GM12874 (cell line): Measurements from ENCODE around the gene OR4C15.

Experiments used
- TF ChIP-seq, protein P1 (sequence below): IDR thresholded peaks from 2 replicates; pipeline ENCODE4 v1.5.1; 2011; ENCODE audit warnings: low read depth, mild to moderate bottlenecking, control low read depth, low read length, moderate library complexity; ENCODE audit not compliant: insufficient read depth

The OR4C15 gene

GRCh38 chr11:55554169-55554568 is at the start of gene OR4C15:
OR4C15 (plus strand) TSS chr11:55554469; CDS start chr11:55554469, 0 bp downstream.
- TF ChIP-seq, protein P1, sequence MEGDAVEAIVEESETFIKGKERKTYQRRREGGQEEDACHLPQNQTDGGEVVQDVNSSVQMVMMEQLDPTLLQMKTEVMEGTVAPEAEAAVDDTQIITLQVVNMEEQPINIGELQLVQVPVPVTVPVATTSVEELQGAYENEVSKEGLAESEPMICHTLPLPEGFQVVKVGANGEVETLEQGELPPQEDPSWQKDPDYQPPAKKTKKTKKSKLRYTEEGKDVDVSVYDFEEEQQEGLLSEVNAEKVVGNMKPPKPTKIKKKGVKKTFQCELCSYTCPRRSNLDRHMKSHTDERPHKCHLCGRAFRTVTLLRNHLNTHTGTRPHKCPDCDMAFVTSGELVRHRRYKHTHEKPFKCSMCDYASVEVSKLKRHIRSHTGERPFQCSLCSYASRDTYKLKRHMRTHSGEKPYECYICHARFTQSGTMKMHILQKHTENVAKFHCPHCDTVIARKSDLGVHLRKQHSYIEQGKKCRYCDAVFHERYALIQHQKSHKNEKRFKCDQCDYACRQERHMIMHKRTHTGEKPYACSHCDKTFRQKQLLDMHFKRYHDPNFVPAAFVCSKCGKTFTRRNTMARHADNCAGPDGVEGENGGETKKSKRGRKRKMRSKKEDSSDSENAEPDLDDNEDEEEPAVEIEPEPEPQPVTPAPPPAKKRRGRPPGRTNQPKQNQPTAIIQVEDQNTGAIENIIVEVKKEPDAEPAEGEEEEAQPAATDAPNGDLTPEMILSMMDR = no peak

DNA sequence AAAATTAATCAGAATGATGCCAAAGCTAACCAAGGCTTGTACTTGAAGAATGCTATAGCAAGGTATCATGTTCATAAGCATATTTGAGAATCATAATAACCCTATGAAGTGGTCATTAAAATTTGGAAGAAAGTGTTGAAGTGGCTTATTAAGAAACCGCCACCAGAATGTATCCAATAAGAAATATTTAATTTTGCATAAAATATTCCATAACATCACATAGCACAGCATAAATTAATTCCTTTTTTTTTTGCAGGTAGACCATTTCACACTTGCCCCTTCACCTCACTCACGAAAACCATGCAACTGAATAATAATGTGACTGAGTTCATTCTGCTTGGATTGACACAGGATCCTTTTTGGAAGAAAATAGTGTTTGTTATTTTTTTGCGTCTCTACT is 17.6 kb downstream of the OR4C15 start, which contains the start of gene OR4C16:
TSS of gene OR4C16 (plus strand) at position 301 of the 400 bp plus-strand sequence. CDS start at position 301, 0 bp downstream.
- TF ChIP-seq, protein P1 = no peak

DNA sequence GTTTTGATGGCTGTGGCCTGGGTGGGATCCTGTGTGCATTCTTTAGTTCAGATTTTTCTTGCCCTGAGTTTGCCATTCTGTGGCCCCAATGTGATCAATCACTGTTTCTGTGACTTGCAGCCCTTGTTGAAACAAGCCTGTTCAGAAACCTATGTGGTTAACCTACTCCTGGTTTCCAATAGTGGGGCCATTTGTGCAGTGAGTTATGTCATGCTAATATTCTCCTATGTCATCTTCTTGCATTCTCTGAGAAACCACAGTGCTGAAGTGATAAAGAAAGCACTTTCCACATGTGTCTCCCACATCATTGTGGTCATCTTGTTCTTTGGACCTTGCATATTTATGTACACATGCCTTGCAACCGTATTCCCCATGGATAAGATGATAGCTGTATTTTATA is 18.3 kb downstream of the OR4C15 start:
- TF ChIP-seq, protein P1 = no peak
